IMR-90 (cell line): Measurements from ENCODE around the gene ANKRD9. TPM values are rescaled to one million over a fixed set of nuclear protein-coding genes. Genes with fewer than 3 reads are reported as not detected.

Experiments
- ATAC-seq: fragments of 200-7000 bp; cut with Tn5 transposase; 2 replicates; pipeline ENCODE4 v1.9.1; 2020; ENCODE audit warnings: low read depth, mild to moderate bottlenecking, moderate library complexity
- BruUV-seq: library from RNA; stranded (reverse); fragments of 400-500 nt; replicated peaks from 2 replicates; lab custom pipeline; 2021; lab: Mats Ljungman, UMichigan
- CTCF ChIA-PET: fragments of 300-600 bp; formaldehyde crosslinking; extraction: SDS; loops from one replicate; lab custom pipeline; 2021; ENCODE audit warnings: antibody characterized with exemption; lab: Yijun Ruan, JAX
- POLR2A ChIA-PET: fragments of 300-600 bp; sonication (Branson Sonifier 250); formaldehyde crosslinking; loops from one replicate; lab custom pipeline; 2022; ENCODE audit warnings: antibody characterized with exemption; ENCODE audit not compliant: unreplicated experiment; lab: Charles Lee
- DNase-seq: peaks from one replicate; pipeline ENCODE4 v3.0.0; 2013
- H2AFZ ChIP-seq: replicated peaks from 2 replicates; pipeline ENCODE3; 2013; ENCODE audit warnings: low read length, mild to moderate bottlenecking; ENCODE audit not compliant: poor library complexity
- H2AK5ac ChIP-seq: 2 replicates; pipeline ENCODE4 v1.6.1; 2013; ENCODE audit warnings: low read depth, low read length, inconsistent platforms
- H2AK9ac ChIP-seq: replicated peaks from 2 replicates; pipeline ENCODE3; 2013; ENCODE audit warnings: mild to moderate bottlenecking, low read depth, low read length, moderate library complexity; ENCODE audit not compliant: poor library complexity
- H2BK120ac ChIP-seq: 2 replicates; pipeline ENCODE4 v1.6.1; 2013; ENCODE audit warnings: low read depth, low read length, inconsistent platforms
- H2BK15ac ChIP-seq: 3 replicates; pipeline ENCODE4 v1.6.1; 2013; ENCODE audit warnings: low read depth, low read length, inconsistent platforms
- H2BK20ac ChIP-seq: 2 replicates; pipeline ENCODE4 v1.6.1; 2013; ENCODE audit warnings: low read depth, mild to moderate bottlenecking, inconsistent platforms, low read length, moderate library complexity
- H2BK5ac ChIP-seq: 2 replicates; pipeline ENCODE4 v1.6.1; 2013; ENCODE audit warnings: mild to moderate bottlenecking, low read depth, low read length, inconsistent platforms; ENCODE audit not compliant: poor library complexity, severe bottlenecking
- H3K14ac ChIP-seq: replicated peaks from 2 replicates; pipeline ENCODE4 v1.6.1; 2013; ENCODE audit warnings: low read depth, low read length, inconsistent platforms
- H3K18ac ChIP-seq: 2 replicates; pipeline ENCODE4 v1.6.1; 2013; ENCODE audit warnings: low read depth, low read length, control low read depth
- H3K23ac ChIP-seq: 2 replicates; pipeline ENCODE4 v1.6.1; 2013; ENCODE audit warnings: low read depth, low read length, inconsistent platforms
- H3K27ac ChIP-seq: 2 replicates; pipeline ENCODE4 v1.5.1; 2013; ENCODE audit warnings: mild to moderate bottlenecking, control low read depth, low read length; ENCODE audit not compliant: insufficient read depth
- H3K27me3 ChIP-seq: 2 replicates; pipeline ENCODE4 v1.6.1; 2013; ENCODE audit warnings: low read length; ENCODE audit not compliant: control insufficient read depth, insufficient read depth
- H3K36me3 ChIP-seq: 2 replicates; pipeline ENCODE4 v1.6.1; 2013; ENCODE audit warnings: low read length, mixed read lengths; ENCODE audit not compliant: control insufficient read depth, insufficient read depth
- H3K4ac ChIP-seq: 2 replicates; pipeline ENCODE4 v1.6.1; 2013; ENCODE audit warnings: low read depth, low read length, inconsistent platforms
- H3K4me1 ChIP-seq: 2 replicates; pipeline ENCODE4 v1.6.1; 2013; ENCODE audit warnings: low read length, mixed read lengths; ENCODE audit not compliant: control insufficient read depth, insufficient read depth
- H3K4me2 ChIP-seq: 2 replicates; pipeline ENCODE4 v1.6.1; 2013; ENCODE audit warnings: low read depth, mild to moderate bottlenecking, control low read depth, low read length, moderate library complexity
- H3K4me3 ChIP-seq: 2 replicates; pipeline ENCODE4 v1.5.1; 2013; ENCODE audit warnings: low read depth, mild to moderate bottlenecking, control low read depth, low read length, moderate library complexity; ENCODE audit not compliant: insufficient read depth
- H3K56ac ChIP-seq: 2 replicates; pipeline ENCODE4 v1.6.1; 2013; ENCODE audit warnings: low read length, inconsistent platforms; ENCODE audit not compliant: insufficient read depth; ENCODE audit errors: extremely low read depth
- H3K79me1 ChIP-seq, 2 experiments: 2 replicates each; pipeline ENCODE4 v1.6.1; 2013; ENCODE audit warnings: low read length in 2 of 2, inconsistent platforms in 1 of 2, low read depth in 1 of 2
- H3K9ac ChIP-seq: 2 replicates; pipeline ENCODE4 v1.6.1; 2013; ENCODE audit warnings: low read depth, low read length, control low read depth
- H3K9me1 ChIP-seq: 2 replicates; pipeline ENCODE4 v1.6.1; 2013; ENCODE audit warnings: low read length, inconsistent platforms; ENCODE audit not compliant: insufficient read depth
- H3K9me3 ChIP-seq: 2 replicates; pipeline ENCODE4 v1.6.1; 2013; ENCODE audit warnings: low read length; ENCODE audit not compliant: control insufficient read depth, insufficient read depth
- H4K20me1 ChIP-seq: 2 replicates; pipeline ENCODE4 v1.6.1; 2013; ENCODE audit warnings: low read length, inconsistent platforms; ENCODE audit not compliant: insufficient read depth
- H4K5ac ChIP-seq: 2 replicates; pipeline ENCODE4 v1.6.1; 2013; ENCODE audit warnings: mild to moderate bottlenecking, low read depth, low read length, control low read depth
- H4K8ac ChIP-seq, 2 experiments: 2 replicates each; pipeline ENCODE4 v1.6.1; 2013; ENCODE audit warnings: low read depth in 2 of 2, low read length in 2 of 2, control low read depth in 1 of 2, inconsistent platforms in 1 of 2
- H4K91ac ChIP-seq: 2 replicates; pipeline ENCODE4 v1.6.1; 2013; ENCODE audit warnings: low read depth, low read length, inconsistent platforms; ENCODE audit not compliant: insufficient read depth
- MAFK ChIP-seq: IDR thresholded peaks from 2 replicates; pipeline ENCODE4 v1.6.1; 2012; ENCODE audit warnings: low read depth, low read length, improper control_type of control experiment
- RAD21 ChIP-seq: IDR thresholded peaks from 2 replicates; pipeline ENCODE4 v1.6.1; 2012; ENCODE audit warnings: low read length, improper control_type of control experiment
- WGBS, 2 experiments: methylation state at CpG; one replicate each; pipeline versions ENCODE4 v1.1.5 to v1.1.7; 2013; ENCODE audit warnings: missing lambda C conversion rate in 2 of 2; ENCODE audit not compliant: insufficient read length in 1 of 2; ENCODE audit errors: extremely low coverage in 2 of 2; 5-methylcytosine and 5-hydroxymethylcytosine counted together
- dilution Hi-C: fragments of 300-500 bp; cut with HindIII; formaldehyde crosslinking; loops from one replicate; pipeline ENCODE4 v1.14.3; 2018; ENCODE audit warnings: low sequenced_read_pairs; ENCODE audit not compliant: unreplicated experiment
- in situ Hi-C: fragments of 300-500 bp; cut with MboI; formaldehyde crosslinking; loops from 3 replicates; pipeline ENCODE4 v1.14.3; 2019; ENCODE audit warnings: low sequenced_read_pairs, inconsistent platforms, mixed read lengths
- intact Hi-C: fragments of 100-400 bp; cut with micrococcal nuclease; formaldehyde crosslinking; loops from 2 replicates; pipeline ENCODE4 v1.10.0; 2022
- polyA plus RNA-seq, 3 experiments: library from polyadenylated mRNA; depleted of rRNA; stranded (reverse); fragments of >200 nt; gene quantifications; 2 replicates each; pipeline ENCODE4 v1.2.3, GENCODE V29; 2012; ENCODE audit warnings: low replicate concordance in 1 of 3
- total RNA-seq: library from RNA; depleted of rRNA; stranded (reverse); fragments of >200 nt; gene quantifications from 2 replicates; pipeline ENCODE4 v1.2.3, GENCODE V29; 2012

ANKRD9 gene
- total and polyA plus RNA-seq, 2 of the 4 experiments (the other 2 are of a cell fraction) = 3.9 to 15.7 TPM

- H4K5ac ChIP-seq = no peak overlapping the region
- no peak overlapping the region for H3K56ac ChIP-seq
- no peak overlapping the region for H3K4ac ChIP-seq
- H2BK15ac ChIP-seq = no peak overlapping the region
- DNase-seq = no peak
- ATAC-seq = no peak
- H2BK5ac ChIP-seq = no peak overlapping the region
- no peak overlapping the region for H3K4me2 ChIP-seq
- CTCF ChIA-PET = interaction anchor here (1.4 kb wide), 1 partner anchor 60 kb away, joined by 3 read pairs; no protein-coding TSS in a partner anchor
- no peaks in the 10 kb centered on the region for H4K20me1 ChIP-seq
- H3K9ac ChIP-seq = no peak overlapping the region
- no peak overlapping the region for H4K91ac ChIP-seq
- H3K79me1 ChIP-seq = peaks cover 0 to 4% of the 10 kb centered on the region in 2 experiments; a peak in 1 of 4 replicates
- in situ Hi-C loops (no loop called here), dilution Hi-C loops (no loop called here), intact Hi-C loops (no loop called here)
- no peak overlapping the region for H3K27ac ChIP-seq
- no peak overlapping the region for H3K14ac ChIP-seq
- no peak overlapping the region for H2BK20ac ChIP-seq
- TF ChIP-seq RAD21 (peak; percentile 28; the same call in 1 of the 2 replicates), MAFK (no peak)
- peaks cover 24% of the 10 kb centered on the region for H3K36me3 ChIP-seq
- H3K4me3 ChIP-seq = no peak overlapping the region
- H3K18ac ChIP-seq = no peak overlapping the region
- no peaks in the 10 kb centered on the region for H3K9me3 ChIP-seq
- H2AK9ac ChIP-seq = peak overlapping the region; percentile 55
- POLR2A ChIA-PET = no interaction called here
- no peak overlapping the region for H4K8ac ChIP-seq
- no peak overlapping the region for H2AFZ ChIP-seq
- H2BK120ac ChIP-seq = no peak overlapping the region
- no peak overlapping the region for H3K23ac ChIP-seq
- no peaks in the 10 kb centered on the region for H3K4me1 ChIP-seq
- no peak overlapping the region for H2AK5ac ChIP-seq
- no TSS peak for BruUV-seq
- H3K27me3 ChIP-seq = no peaks in the 10 kb centered on the region
- no peaks in the 10 kb centered on the region; the same call in 1 of the 2 replicates for H3K9me1 ChIP-seq
- WGBS, 2 experiments = 87% methylated on average over 14 of the region's 30 CpGs; no CpG with 5 or more reads in 1 of the 2 experiments
Measured at GRCh38 chr14:102497998-102498677, 11.4 kb downstream of the ANKRD9 start.
